MG63 (cell line): Measurements from ENCODE around the gene FBN2. TPM values are rescaled to one million over a fixed set of nuclear protein-coding genes. Genes with fewer than 3 reads are reported as not detected.
"Not testable (repeated sequence)": the region's sequence is repeated elsewhere in the genome, so short reads cannot be mapped to it uniquely, and the experiment has no call there.

Source experiments
- DNase-seq: peaks from one replicate; pipeline ENCODE4 v3.0.0-alpha.2; 2020
- H3K27me3 ChIP-seq: fragments of 250-450 bp; sonication (Bioruptor Pico); 2 replicates; pipeline ENCODE4 v1.5.1; 2020; ENCODE audit warnings: mild to moderate bottlenecking, moderate library complexity
- H3K36me3 ChIP-seq: fragments of 250-450 bp; sonication (Bioruptor Pico); 2 replicates; pipeline ENCODE4 v1.5.1; 2020; ENCODE audit warnings: mild to moderate bottlenecking, moderate library complexity
- H3K4me3 ChIP-seq: fragments of 250-450 bp; sonication (Bioruptor Pico); 2 replicates; pipeline ENCODE4 v1.5.1; 2020; ENCODE audit warnings: mild to moderate bottlenecking, moderate library complexity
- H3K9me3 ChIP-seq: fragments of 250-450 bp; sonication (Bioruptor Pico); 2 replicates; pipeline ENCODE4 v1.5.1; 2020; ENCODE audit warnings: mild to moderate bottlenecking, moderate library complexity
- total RNA-seq: library from RNA; depleted of rRNA; stranded (reverse); fragments of >200 nt; shearing (Covaris generic); gene quantifications from 2 replicates; pipeline ENCODE4 v1.2.3, GENCODE V29; 2014; ENCODE audit warnings: low replicate concordance

The FBN2 gene
- total RNA-seq, 1 experiment from 2014 or later: 8.9 TPM

DNA sequence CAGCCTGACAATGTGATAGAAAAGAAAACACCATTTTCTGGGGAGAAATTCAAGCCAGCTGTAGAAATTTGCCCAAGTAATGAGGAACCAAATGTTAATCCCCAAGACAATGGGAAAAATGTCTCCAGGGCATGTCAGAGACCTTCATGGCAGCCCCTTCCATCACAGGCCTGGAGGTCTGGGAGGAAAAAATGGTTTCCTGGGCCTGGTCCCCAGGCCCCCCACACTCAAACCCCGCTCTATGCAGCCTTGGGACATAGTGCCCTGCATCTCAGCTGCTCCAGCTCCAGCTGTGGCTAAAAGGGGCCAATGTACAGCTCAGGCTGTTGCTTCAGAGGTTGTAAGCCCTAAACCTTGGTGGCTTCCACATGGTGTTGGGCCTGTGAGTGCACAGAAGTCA is 34.3 kb downstream of the FBN2 start:
- not testable (repeated sequence) for H3K27me3 ChIP-seq, H3K4me3 ChIP-seq, H3K36me3 ChIP-seq, DNase-seq, H3K9me3 ChIP-seq

GRCh38 chr5:128498844-128499455 is 39.1 kb downstream of the FBN2 start:
- no peak overlapping the region for H3K4me3 ChIP-seq
- H3K27me3 ChIP-seq: no peaks in the 10 kb centered on the region
- no peaks in the 10 kb centered on the region for H3K9me3 ChIP-seq
- DNase-seq: no peak
- H3K36me3 ChIP-seq: no peaks in the 10 kb centered on the region

DNA sequence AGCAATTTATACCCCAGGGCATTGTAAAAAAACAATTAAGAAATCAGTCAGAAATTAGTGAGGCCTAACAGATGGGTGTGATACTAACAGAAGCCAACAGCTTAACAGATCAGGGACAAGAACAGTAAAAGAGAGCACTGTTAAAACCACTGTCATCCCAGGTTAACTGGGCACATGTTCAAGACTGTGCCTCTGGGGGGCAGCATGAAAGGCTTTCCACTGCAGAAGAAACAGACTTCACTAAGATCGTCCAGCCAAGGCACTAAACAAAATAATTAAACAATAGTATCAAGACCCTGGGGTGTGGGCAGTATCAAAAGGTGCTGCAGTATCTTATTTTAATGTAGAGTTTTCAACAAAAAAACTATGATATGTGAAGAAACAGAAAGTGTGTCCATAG is 43.5 kb downstream of the FBN2 start:
- no peaks in the 10 kb centered on the region for H3K27me3 ChIP-seq
- no peaks in the 10 kb centered on the region for H3K36me3 ChIP-seq
- no peak for DNase-seq
- no peak overlapping the region for H3K4me3 ChIP-seq
- H3K9me3 ChIP-seq: no peaks in the 10 kb centered on the region

- Histone ChIP-seq H3K9me3 (no peaks in the 10 kb centered on the region), H3K4me3 (no peak overlapping the region), H3K36me3 (no peaks in the 10 kb centered on the region), H3K27me3 (no peaks in the 10 kb centered on the region)
- DNase-seq: no peak
Observed at GRCh38 chr5:128493657-128494329, 44.3 kb downstream of the FBN2 start.

DNA sequence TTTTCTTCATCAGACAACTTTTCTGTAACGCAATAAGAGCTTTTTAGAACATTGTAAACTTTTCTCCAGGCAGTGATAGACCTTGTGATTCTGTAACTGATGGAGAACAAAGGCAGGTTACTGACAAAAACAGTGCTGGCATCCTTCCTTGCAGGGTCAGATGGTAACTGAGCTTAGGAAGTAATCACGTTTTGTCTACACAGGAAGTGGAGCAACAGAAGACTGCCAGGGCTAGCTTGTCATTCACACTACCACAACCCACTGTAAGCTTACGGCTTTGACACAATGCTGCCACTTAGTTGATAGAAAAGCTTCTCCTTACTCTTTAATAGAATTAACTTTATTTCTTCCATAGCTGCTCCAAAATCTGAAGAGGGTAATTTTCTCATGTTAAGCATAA is 46.8 kb downstream of the FBN2 start:
- no peak for DNase-seq

DNA sequence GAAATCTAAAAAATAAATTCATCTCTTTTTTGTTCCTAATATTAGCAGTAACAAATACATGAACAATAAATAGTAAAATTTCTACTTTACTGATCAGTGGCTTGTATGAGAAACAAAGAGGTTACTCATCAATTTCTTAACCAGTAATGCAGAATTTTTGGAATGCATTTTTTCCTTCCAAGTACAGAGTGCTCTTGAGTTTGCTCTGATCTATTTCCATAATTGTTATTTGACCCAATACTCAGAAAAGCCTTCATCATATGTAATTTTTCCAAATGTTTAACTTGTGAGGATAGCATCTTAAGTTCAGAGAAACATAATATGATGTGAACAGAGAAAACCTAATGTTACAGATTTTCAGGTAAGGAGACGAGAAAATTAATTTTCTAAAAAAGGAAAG is 47.3 kb downstream of the FBN2 start:
- H3K36me3 ChIP-seq: no peaks in the 10 kb centered on the region
- DNase-seq: no peak
- H3K27me3 ChIP-seq: no peaks in the 10 kb centered on the region
- no peak overlapping the region for H3K4me3 ChIP-seq
- H3K9me3 ChIP-seq: no peaks in the 10 kb centered on the region

More for the DNA sequence above, 46.8 kb downstream of the FBN2 start:
- Histone ChIP-seq H3K36me3 (no peaks in the 10 kb centered on the region), H3K9me3 (no peaks in the 10 kb centered on the region), H3K27me3 (no peaks in the 10 kb centered on the region), H3K4me3 (no peak overlapping the region)

DNA sequence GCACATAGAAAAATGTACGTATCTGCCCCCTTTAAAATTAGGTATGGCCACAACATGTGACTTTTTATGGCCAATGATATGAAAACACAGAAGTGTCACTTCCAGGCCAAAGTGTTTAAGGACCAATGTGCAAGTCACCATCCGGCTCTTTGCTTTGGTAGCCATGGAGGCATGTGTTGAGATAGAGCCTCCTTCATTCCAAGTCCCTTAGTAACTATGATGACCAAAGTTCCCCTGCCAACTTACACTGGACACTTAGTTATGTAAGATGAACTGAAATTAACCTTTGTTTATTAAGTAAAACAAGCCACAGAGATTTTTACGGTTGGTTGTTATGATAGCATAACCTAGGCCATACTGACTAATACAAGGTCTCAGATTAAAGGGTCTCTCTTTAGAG is 51.0 kb downstream of the FBN2 start:
- no peak overlapping the region for H3K4me3 ChIP-seq
- no peak for DNase-seq
- H3K36me3 ChIP-seq: no peaks in the 10 kb centered on the region
- no peaks in the 10 kb centered on the region for H3K9me3 ChIP-seq
- no peaks in the 10 kb centered on the region for H3K27me3 ChIP-seq

DNA sequence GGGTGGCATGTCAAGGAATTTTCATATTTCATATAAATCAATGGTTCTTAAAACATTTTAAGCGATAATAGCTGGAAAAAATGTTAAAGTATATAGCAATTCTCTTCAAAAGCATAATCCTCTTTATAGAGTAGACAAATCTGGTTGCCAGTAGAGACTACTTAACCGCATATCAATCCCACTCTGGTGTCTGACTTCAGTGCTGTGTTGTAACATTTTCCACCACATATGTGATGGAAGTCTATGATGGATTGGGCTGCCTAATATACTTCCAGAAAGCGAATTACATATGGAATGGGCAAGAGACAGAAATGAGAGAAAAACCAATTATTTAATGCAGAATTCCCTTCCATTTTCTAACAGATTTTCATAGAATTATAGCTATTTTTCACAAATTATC is 54.3 kb downstream of the FBN2 start:
- Histone ChIP-seq H3K4me3 (no peak overlapping the region), H3K36me3 (no peaks in the 10 kb centered on the region), H3K27me3 (no peaks in the 10 kb centered on the region), H3K9me3 (no peaks in the 10 kb centered on the region)
- no peak for DNase-seq

DNA sequence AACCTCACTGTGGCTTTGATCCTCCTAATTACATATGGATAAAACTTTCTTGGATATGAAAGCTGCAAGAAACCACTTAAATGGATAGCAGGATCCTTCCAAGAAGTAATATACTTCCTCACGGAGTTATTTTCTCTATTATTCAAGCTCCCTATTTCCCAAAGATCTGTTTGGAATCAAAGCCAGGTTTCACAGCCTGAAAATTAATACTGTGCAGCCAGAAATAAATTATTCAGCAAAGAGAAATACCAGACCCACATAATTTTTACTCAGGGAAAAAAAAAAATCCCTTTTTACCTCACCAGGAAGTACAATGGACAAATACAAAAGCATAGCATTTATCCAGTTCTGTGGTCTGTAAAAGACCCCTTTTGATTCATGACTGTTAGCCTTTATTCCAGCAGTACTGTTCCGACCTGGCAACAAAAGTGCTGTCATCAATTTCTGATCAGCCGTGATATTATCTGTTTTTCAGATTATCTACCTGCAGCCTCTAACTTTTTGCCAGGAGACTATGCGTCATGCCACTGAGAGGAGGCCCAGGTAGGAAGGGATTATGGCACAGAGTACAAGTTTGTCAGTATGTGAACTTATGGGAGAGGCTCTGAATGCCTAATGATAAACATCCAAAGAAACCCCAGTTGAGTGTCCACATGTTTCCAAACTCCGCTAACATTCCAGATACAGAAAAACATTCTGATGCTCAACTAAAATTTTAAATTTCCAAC is 57.0 kb downstream of the FBN2 start:
- no peaks in the 10 kb centered on the region for H3K9me3 ChIP-seq
- no peaks in the 10 kb centered on the region for H3K36me3 ChIP-seq
- no peak overlapping the region for H3K4me3 ChIP-seq
- H3K27me3 ChIP-seq: no peaks in the 10 kb centered on the region
- DNase-seq: no peak

- Histone ChIP-seq H3K4me3 (no peak overlapping the region), H3K9me3 (no peaks in the 10 kb centered on the region), H3K36me3 (no peaks in the 10 kb centered on the region), H3K27me3 (no peaks in the 10 kb centered on the region)
- DNase-seq: no peak
Observed at GRCh38 chr5:128480158-128480557, 57.9 kb downstream of the FBN2 start.

GRCh38 chr5:128478386-128479368 is 59.4 kb downstream of the FBN2 start:
- H3K27me3 ChIP-seq: no peaks in the 10 kb centered on the region
- no peak for DNase-seq
- no peaks in the 10 kb centered on the region for H3K9me3 ChIP-seq
- no peaks in the 10 kb centered on the region for H3K36me3 ChIP-seq
- H3K4me3 ChIP-seq: no peak overlapping the region

DNA sequence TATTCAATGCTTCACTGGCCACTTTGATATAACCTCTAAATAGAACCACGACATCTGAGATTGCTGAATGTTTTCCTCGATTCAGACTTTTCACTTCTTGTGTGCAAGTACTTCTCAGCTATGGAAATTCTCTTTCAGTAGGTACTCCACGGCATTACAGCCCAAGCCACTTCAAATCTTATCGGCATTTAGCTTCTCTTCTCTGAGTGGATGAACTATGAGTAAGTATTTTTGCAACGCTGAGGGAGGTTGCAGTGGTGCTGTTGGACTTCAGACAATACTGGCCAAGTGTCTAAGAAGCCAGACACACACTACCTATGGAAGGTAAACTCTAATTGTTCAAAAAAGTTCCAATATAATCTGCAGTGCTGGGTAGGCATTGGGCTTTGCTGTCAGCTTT is 60.1 kb downstream of the FBN2 start:
- no peaks in the 10 kb centered on the region for H3K9me3 ChIP-seq
- DNase-seq: no peak
- H3K27me3 ChIP-seq: no peaks in the 10 kb centered on the region

GRCh38 chr5:128475693-128476092 is 62.4 kb downstream of the FBN2 start:
- Histone ChIP-seq H3K4me3 (no peak overlapping the region), H3K27me3 (no peaks in the 10 kb centered on the region), H3K9me3 (no peaks in the 10 kb centered on the region), H3K36me3 (no peaks in the 10 kb centered on the region)
- DNase-seq: no peak

More for the DNA sequence above, 60.1 kb downstream of the FBN2 start:
- no peaks in the 10 kb centered on the region for H3K36me3 ChIP-seq
- H3K4me3 ChIP-seq: no peak overlapping the region

DNA sequence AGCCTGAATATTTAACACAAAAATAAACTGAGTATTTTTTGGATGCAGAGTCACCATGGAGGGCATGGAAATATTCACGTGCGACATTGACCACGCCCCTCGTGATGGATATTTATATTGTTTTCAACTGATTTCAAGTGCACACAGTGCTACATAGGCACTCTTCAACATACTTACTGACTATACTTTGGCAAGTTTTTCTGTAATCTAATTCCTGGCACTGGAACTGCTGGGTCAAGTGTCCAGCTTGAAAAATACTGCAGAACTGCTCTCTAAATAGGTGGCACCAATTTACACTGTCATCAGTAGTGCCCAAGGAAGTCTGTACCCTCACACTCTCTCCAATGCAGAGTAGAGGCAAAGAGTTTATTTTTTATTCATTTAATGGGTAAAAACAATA is 65.1 kb downstream of the FBN2 start:
- Histone ChIP-seq H3K36me3 (no peaks in the 10 kb centered on the region), H3K4me3 (no peak overlapping the region), H3K9me3 (no peaks in the 10 kb centered on the region), H3K27me3 (no peaks in the 10 kb centered on the region)
- DNase-seq: no peak

- DNase-seq: no peak
- H3K4me3 ChIP-seq: no peak overlapping the region
- no peaks in the 10 kb centered on the region for H3K36me3 ChIP-seq
- no peaks in the 10 kb centered on the region for H3K27me3 ChIP-seq
- H3K9me3 ChIP-seq: no peaks in the 10 kb centered on the region
Observed at GRCh38 chr5:128472036-128472435, 66.0 kb downstream of the FBN2 start.

- no peaks in the 10 kb centered on the region for H3K9me3 ChIP-seq
- H3K36me3 ChIP-seq: no peaks in the 10 kb centered on the region
- H3K4me3 ChIP-seq: no peak overlapping the region
- no peaks in the 10 kb centered on the region for H3K27me3 ChIP-seq
- no peak for DNase-seq
Observed at GRCh38 chr5:128470663-128471062, 67.4 kb downstream of the FBN2 start.

GRCh38 chr5:128469912-128470311 is 68.1 kb downstream of the FBN2 start:
- Histone ChIP-seq H3K27me3 (no peaks in the 10 kb centered on the region), H3K4me3 (no peak overlapping the region), H3K9me3 (no peaks in the 10 kb centered on the region), H3K36me3 (no peaks in the 10 kb centered on the region)
- DNase-seq: no peak
